ENCODE data around the gene HOXA11. TPM values are rescaled to one million over a fixed set of nuclear protein-coding genes. Genes with fewer than 3 reads are reported as not detected.

HOXA11 gene
- total and polyA plus RNA-seq, 8 donors = 5.2 TPM; not detected in 7

DNA sequence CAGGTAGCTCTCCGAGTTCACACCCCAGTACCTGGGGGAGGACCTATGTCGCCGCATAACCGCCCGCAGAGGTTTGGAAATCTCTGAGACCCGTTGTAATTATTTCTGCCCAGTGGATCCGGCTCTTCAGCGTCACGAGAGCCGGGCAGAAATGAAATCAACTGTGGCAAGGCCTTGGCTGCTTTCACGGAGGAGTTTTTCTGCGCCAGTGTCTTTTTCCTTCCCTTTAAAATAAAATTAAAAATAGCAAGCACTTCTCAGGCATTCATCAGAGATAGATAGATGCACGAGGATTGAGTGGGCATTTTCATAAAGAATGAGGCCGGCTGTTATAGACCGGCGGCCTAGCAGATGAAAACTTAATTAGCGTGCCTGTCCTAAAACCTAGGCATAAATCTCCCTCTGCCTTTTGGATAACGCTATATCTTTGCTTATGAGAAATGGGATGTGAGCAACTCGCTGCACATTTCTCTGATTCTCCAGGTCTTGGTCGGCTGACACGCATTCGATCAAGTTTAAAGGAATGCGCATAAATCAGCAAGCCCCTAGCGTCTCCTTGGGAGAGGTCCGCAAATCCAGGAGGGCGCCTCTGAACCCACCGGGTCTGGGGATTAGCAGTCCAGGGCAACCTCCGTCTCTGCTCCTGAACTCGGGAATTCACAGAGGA is 8.4 kb upstream of the HOXA11 start:
- no peak for DNase-seq
- TF ChIP-seq POLR2AphosphoS5 (IDR thresholded peaks at IDR 0.05) (no peak), POLR2A (IDR thresholded peaks at IDR 0.05) (no peak), EP300 (IDR thresholded peaks at IDR 0.05) (no peak)
- TF ChIP-seq, protein P1, sequence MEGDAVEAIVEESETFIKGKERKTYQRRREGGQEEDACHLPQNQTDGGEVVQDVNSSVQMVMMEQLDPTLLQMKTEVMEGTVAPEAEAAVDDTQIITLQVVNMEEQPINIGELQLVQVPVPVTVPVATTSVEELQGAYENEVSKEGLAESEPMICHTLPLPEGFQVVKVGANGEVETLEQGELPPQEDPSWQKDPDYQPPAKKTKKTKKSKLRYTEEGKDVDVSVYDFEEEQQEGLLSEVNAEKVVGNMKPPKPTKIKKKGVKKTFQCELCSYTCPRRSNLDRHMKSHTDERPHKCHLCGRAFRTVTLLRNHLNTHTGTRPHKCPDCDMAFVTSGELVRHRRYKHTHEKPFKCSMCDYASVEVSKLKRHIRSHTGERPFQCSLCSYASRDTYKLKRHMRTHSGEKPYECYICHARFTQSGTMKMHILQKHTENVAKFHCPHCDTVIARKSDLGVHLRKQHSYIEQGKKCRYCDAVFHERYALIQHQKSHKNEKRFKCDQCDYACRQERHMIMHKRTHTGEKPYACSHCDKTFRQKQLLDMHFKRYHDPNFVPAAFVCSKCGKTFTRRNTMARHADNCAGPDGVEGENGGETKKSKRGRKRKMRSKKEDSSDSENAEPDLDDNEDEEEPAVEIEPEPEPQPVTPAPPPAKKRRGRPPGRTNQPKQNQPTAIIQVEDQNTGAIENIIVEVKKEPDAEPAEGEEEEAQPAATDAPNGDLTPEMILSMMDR (IDR thresholded peaks at IDR 0.05) = no peak
- Histone ChIP-seq H3K27ac (no peak overlapping the region), H3K4me1 (peaks cover 23 to 43% (median 37%) of the 10 kb centered on the region in 4 donors), H3K9me3 (peaks cover 0 to 3% (median 0%) of the 10 kb centered on the region in 4 donors), H3K36me3 (no peaks in the 10 kb centered on the region), H3K27me3 (peaks cover 59 to 100% (median 97%) of the 10 kb centered on the region in 3 donors), H3K4me3 (peak overlapping the region in 3 of 4 donors; percentile 18 to 53 (median 41))
- intact Hi-C loops (cut with DNase I; ENCODE audit: low total_unique reads) = no loop called here
- 13 to 22% (median 18%) methylated on average over 29 of the region's 29 CpGs for WGBS, 5 donors

DNA sequence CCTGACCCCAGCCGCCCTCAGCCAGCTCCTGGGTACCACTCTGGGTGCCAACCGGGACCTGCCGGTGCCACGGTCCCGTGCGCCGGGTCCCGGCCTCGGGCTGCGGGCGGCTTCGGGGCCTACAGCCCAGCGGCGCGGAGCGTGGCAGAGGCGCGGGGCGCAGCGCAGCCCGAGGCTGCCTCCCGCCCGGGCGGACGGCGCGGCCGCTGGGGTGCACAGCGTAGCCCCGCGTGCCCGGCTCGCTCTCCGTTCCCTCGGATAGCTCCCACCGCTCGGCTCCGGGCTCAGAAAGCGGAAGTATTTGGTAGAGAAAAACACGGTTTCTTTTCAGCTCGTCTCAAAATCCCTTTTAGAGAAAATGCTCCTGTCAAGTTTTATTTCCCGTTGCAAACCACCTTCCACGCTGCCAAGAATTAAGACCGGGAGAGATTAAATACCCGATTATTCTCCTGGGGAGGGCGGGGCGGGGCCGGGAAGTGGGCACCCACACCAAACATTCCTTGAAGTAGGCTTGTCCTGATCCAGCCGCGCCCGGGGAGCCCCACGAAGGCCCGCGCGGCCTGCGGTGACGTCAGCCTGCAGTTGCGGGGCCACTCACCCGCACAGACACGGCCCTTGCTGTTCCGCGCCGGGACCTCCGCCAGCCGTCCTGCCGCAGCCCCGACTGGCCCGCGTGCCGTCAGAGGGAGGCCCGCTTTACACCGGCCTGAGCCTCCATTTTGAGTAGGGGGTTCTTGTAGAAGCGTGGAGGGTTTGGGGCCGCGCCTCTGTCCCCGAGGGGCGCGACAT is 7.7 kb upstream of the HOXA11 start:
- no peak for TF ChIP-seq POLR2A (IDR thresholded peaks at IDR 0.05)
- TF ChIP-seq POLR2AphosphoS5 (IDR thresholded peaks at IDR 0.05) = no peak
- no peak for TF ChIP-seq EP300 (IDR thresholded peaks at IDR 0.05)
- TF ChIP-seq, protein P1 (IDR thresholded peaks at IDR 0.05) = no peak
- Histone ChIP-seq H3K4me1 (peaks cover 30 to 45% (median 40%) of the 10 kb centered on the region in 4 donors), H3K4me3 (peak overlapping the region; percentile 18 to 53 (median 32)), H3K9me3 (peaks cover 0 to 10% (median 0%) of the 10 kb centered on the region in 4 donors), H3K27me3 (peaks cover 59 to 100% (median 97%) of the 10 kb centered on the region in 3 donors), H3K27ac (no peak overlapping the region), H3K36me3 (no peaks in the 10 kb centered on the region)
- intact Hi-C loops (cut with DNase I; ENCODE audit: low total_unique reads) = no loop called here
- 0 to 4% (median 3%) methylated on average over 24 to 78 of the region's 78 CpGs for WGBS, 5 donors
- no peak for DNase-seq

DNA sequence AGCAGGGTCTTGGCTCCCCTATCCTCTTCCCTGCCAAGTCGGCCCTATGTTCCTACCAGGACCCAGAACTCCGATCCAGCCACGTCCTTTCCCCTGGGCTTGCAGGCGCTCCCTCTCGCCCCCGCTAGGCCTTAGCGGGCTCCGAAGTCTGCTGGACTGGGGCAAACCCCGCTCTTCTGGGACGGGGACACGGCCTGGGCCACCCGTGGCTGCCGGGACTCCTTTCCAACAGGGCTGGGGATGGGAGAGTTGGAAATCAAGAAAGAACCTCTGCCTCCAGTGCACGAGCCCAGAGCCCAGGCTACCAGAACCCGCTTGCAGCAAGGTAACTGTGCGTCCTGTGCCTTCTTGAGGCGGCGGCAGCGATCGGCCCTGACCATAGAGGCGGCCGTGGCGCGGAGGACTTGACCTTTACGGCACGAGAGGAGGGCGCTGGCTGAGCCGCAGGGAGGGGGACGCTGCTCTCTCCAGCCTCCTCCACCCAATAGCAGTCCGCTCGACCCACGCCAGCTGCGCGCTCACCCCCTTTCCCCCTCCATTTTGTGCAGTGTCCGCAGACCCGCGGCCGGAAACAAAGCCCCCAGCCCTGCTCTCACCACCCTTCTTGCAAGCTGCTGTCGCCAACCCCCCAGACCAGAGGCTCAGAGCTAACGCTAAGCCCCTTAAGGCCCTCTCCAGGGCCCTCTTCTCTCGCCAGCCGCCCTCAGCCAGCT is 7.0 kb upstream of the HOXA11 start:
- peaks cover 33 to 48% (median 43%) of the 10 kb centered on the region in 4 donors for H3K4me1 ChIP-seq
- H3K4me3 ChIP-seq = peak overlapping the region; percentile 18 to 53 (median 32)
- peak in 1 of 2 donors; percentile 24 for DNase-seq
- no peak for TF ChIP-seq POLR2AphosphoS5 (IDR thresholded peaks at IDR 0.05)
- TF ChIP-seq, protein P1 (IDR thresholded peaks at IDR 0.05) = no peak
- TF ChIP-seq EP300 (IDR thresholded peaks at IDR 0.05) = no peak
- TF ChIP-seq POLR2A (IDR thresholded peaks at IDR 0.05) = no peak
- H3K27me3 ChIP-seq = peaks cover 64 to 100% (median 97%) of the 10 kb centered on the region in 3 donors
- no peaks in the 10 kb centered on the region for H3K36me3 ChIP-seq
- 8 to 21% (median 13%) methylated on average over 33 to 42 of the region's 42 CpGs for WGBS, 5 donors
- H3K9me3 ChIP-seq = peaks cover 0 to 10% (median 0%) of the 10 kb centered on the region in 4 donors
- intact Hi-C loops (cut with DNase I; ENCODE audit: low total_unique reads) = no loop called here
- H3K27ac ChIP-seq = no peak overlapping the region

DNA sequence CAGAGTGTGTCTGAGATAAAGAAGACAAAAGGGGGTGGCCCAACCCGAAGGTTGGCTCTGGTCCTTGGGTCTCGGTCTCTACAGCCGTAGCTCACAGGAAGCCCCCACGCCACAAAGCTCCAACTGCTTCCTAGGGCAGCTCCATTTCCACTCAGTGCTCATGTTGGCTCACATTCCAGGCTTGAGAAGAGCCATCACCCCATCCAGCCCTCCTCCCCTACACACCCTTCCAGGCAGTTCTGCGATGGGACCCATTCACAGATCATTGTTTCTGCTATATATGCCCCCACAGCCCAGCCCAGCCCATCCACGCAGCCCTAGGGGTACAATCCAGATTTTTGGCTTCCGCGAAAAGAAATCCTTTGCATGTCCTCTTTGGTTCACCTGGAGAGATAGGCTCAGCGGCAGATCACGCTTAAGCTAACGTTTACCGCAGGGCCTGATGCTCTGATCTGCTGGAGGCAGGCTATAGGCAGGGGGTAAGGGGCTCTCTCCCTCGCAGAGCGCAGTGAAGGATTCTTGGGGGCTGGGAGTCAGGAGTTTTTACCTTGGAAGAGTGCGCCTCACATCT is 6.2 kb upstream of the HOXA11 start:
- no peaks in the 10 kb centered on the region for H3K36me3 ChIP-seq
- intact Hi-C loops (cut with DNase I; ENCODE audit: low total_unique reads) = no loop called here
- H3K4me1 ChIP-seq = peaks cover 33 to 44% (median 43%) of the 10 kb centered on the region in 4 donors
- no peak overlapping the region for H3K4me3 ChIP-seq
- DNase-seq = peak in 1 of 2 donors; percentile 10
- 19 to 39% (median 24%) methylated on average over 15 of the region's 15 CpGs for WGBS, 5 donors
- peaks cover 69 to 100% (median 97%) of the 10 kb centered on the region in 3 donors for H3K27me3 ChIP-seq
- H3K27ac ChIP-seq = no peak overlapping the region
- H3K9me3 ChIP-seq = peaks cover 0 to 10% (median 0%) of the 10 kb centered on the region in 4 donors
- TF ChIP-seq POLR2AphosphoS5 (IDR thresholded peaks at IDR 0.05) (no peak), POLR2A (IDR thresholded peaks at IDR 0.05) (no peak), EP300 (IDR thresholded peaks at IDR 0.05) (no peak)
